Ascending aorta (tissue), 2 donors: Measurements from ENCODE around the gene TEX2. TPM values are rescaled to one million over a fixed set of nuclear protein-coding genes. Genes with fewer than 3 reads are reported as not detected.

Experiments used
- DNase-seq, 2 donors: peaks; one replicate each; pipeline ENCODE4 v3.0.0-alpha.2; 2019; ENCODE audit warnings: low spot score in 2 of 2
- H3K27ac ChIP-seq, 2 donors: fragments of 200-600 bp; sonication (generic); one replicate each; pipeline ENCODE4 v1.5.1; 2016 to 2017; ENCODE audit warnings: mild to moderate bottlenecking in 1 of 2
- H3K27me3 ChIP-seq: fragments of 200-600 bp; sonication (generic); one replicate; pipeline ENCODE4 v1.5.1; 2017
- H3K36me3 ChIP-seq, 2 donors: fragments of 200-600 bp; sonication (generic); one replicate each; pipeline ENCODE4 v1.5.1; 2016
- H3K4me1 ChIP-seq, 2 donors: fragments of 200-600 bp; sonication (generic); one replicate each; pipeline ENCODE4 v1.5.1; 2016 to 2017; ENCODE audit warnings: mild to moderate bottlenecking in 1 of 2
- H3K4me3 ChIP-seq, 2 donors: fragments of 200-600 bp; sonication (generic); one replicate each; pipeline ENCODE4 v1.5.1; 2016 to 2017; ENCODE audit warnings: mild to moderate bottlenecking in 1 of 2
- H3K9me3 ChIP-seq, 2 donors: fragments of 200-600 bp; sonication (generic); one replicate each; pipeline ENCODE4 v1.5.1; 2016
- intact Hi-C: fragments of 100-400 bp; cut with DNase I; formaldehyde crosslinking; loops from one replicate; pipeline ENCODE4 v1.15.1; 2023
- total RNA-seq: library from RNA; depleted of rRNA; stranded (reverse); fragments of >200 nt; gene quantifications from one replicate; pipeline ENCODE4 v1.1.0, GENCODE V29; 2016
- TF ChIP-seq, protein P1 (sequence below), 3 experiments: fragments of 200-600 bp in 2 of 3; fragments of 450-650 bp in 1 of 3; sonication (generic) in 2 of 3; IDR thresholded peaks; one replicate each; pipeline ENCODE4 v1.5.1; 2016 to 2019; ENCODE audit warnings: antibody characterized with exemption in 3 of 3, mild to moderate bottlenecking in 1 of 3, moderate library complexity in 1 of 3

Gene TEX2
- total RNA-seq, 1 donor from 2014 or later = 94.6 TPM

DNA sequence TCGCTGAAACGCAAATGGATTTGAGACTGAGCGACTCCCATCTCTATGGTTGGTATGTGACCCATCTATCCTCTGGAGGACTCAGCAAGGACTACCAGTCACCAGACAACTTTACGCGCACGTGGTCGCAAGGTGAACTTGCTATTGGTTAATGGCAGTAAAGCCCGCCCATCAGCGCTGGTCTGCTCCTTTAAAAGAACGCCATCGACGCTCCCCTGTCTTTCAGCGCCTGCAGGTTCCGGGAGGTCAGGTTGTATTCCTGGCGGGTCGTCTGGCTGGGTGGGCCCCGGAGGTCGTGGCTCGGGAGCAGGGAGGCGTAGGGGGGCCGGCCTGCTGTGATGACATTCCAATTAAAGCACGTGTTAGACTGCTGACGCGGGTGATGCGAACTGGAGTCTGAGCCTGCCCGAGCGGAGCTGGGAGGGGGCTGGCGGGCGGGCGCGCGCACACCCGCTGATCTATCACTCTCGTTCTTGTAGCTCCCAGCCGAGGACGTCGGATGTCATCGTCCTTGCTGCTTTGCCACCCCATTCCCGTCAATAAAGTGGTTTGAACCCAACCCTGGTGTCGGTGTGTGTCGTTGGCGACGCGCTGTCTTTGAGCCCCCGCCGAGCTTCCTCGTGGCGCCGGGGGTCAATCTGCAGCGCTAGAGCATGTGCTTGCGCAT lies 117.2 kb downstream of the TEX2 start:
- no peaks in the 10 kb centered on the region for H3K9me3 ChIP-seq
- no peaks in the 10 kb centered on the region for H3K27me3 ChIP-seq
- H3K4me3 ChIP-seq = peak overlapping the region; percentile 76 to 90
- H3K27ac ChIP-seq = peak overlapping the region; percentile 85 to 93
- TF ChIP-seq, protein P1, sequence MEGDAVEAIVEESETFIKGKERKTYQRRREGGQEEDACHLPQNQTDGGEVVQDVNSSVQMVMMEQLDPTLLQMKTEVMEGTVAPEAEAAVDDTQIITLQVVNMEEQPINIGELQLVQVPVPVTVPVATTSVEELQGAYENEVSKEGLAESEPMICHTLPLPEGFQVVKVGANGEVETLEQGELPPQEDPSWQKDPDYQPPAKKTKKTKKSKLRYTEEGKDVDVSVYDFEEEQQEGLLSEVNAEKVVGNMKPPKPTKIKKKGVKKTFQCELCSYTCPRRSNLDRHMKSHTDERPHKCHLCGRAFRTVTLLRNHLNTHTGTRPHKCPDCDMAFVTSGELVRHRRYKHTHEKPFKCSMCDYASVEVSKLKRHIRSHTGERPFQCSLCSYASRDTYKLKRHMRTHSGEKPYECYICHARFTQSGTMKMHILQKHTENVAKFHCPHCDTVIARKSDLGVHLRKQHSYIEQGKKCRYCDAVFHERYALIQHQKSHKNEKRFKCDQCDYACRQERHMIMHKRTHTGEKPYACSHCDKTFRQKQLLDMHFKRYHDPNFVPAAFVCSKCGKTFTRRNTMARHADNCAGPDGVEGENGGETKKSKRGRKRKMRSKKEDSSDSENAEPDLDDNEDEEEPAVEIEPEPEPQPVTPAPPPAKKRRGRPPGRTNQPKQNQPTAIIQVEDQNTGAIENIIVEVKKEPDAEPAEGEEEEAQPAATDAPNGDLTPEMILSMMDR (IDR thresholded peaks at IDR 0.05) = no peak
- intact Hi-C loops = loop anchor here (1.0 to 10.0 kb wide), 6 partner anchors 16 to 359 kb away; partner anchors contain the start of genes CEP95, DDX5, ERN1 and TEX2
- peak; percentile 96 to 99 for DNase-seq
- peaks cover 0 to 17% of the 10 kb centered on the region in 2 donors for H3K4me1 ChIP-seq
- peaks cover 0 to 9% of the 10 kb centered on the region in 2 donors for H3K36me3 ChIP-seq

- TF ChIP-seq, protein P1 (IDR thresholded peaks at IDR 0.05) = no peak
These were observed 117.7 kb downstream of the TEX2 start for GRCh38 chr17:64145375-64145750.

DNA sequence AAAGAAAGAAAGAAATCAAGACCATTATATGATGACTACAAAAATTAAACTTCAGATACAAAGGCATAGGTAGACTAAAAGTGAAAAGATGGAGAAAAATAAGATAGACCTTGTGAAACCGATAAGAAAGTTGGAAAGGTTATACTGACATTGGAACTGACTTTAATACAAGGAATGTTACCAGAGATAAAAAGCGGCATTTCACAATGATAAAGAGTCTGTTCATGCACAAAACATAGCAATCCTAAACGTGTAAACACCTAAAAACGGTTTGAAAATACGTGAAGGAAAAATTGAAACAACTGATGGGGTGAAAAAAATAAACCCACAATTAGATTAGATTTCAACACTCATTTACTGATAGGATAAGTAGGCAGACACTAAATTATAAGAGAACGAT lies 123.5 kb downstream of the TEX2 start:
- H3K36me3 ChIP-seq = no peaks in the 10 kb centered on the region
- no peak for DNase-seq
- TF ChIP-seq, protein P1 (IDR thresholded peaks at IDR 0.05) = no peak
- no peaks in the 10 kb centered on the region for H3K4me1 ChIP-seq
- no peak overlapping the region for H3K4me3 ChIP-seq
- H3K27me3 ChIP-seq = no peaks in the 10 kb centered on the region
- intact Hi-C loops = no loop called here
- H3K27ac ChIP-seq = no peak overlapping the region
- no peaks in the 10 kb centered on the region for H3K9me3 ChIP-seq

More at GRCh38 chr17:64145375-64145750, 117.7 kb downstream of the TEX2 start:
- Histone ChIP-seq H3K9me3 (no peaks in the 10 kb centered on the region), H3K36me3 (peaks cover 0 to 4% of the 10 kb centered on the region in 2 donors), H3K4me1 (peaks cover 0 to 17% of the 10 kb centered on the region in 2 donors), H3K27me3 (no peaks in the 10 kb centered on the region), H3K4me3 (peak overlapping the region; percentile 76 to 90), H3K27ac (peak overlapping the region; percentile 85 to 93)
- intact Hi-C loops = loop anchor here (1.0 to 10.0 kb wide), 2 partner anchors 15 to 359 kb away; partner anchors contain the start of genes CEP95, DDX5 and ERN1
- no peak for DNase-seq

- Histone ChIP-seq H3K4me3 (no peak overlapping the region), H3K36me3 (no peaks in the 10 kb centered on the region), H3K27ac (no peak overlapping the region), H3K27me3 (no peaks in the 10 kb centered on the region), H3K9me3 (no peaks in the 10 kb centered on the region), H3K4me1 (no peaks in the 10 kb centered on the region)
- TF ChIP-seq, protein P1 (IDR thresholded peaks at IDR 0.05) = no peak
- DNase-seq = no peak
- intact Hi-C loops = no loop called here
These were observed 124.6 kb downstream of the TEX2 start for GRCh38 chr17:64138441-64138840.

- no peaks in the 10 kb centered on the region for H3K9me3 ChIP-seq
- TF ChIP-seq, protein P1 (IDR thresholded peaks at IDR 0.05) = no peak
- H3K4me3 ChIP-seq = no peak overlapping the region
- no peak overlapping the region for H3K27ac ChIP-seq
- H3K36me3 ChIP-seq = no peaks in the 10 kb centered on the region
- intact Hi-C loops = loop anchor here (5.0 kb wide), 1 partner anchor 127 kb away; the partner anchor contains the start of gene TEX2
- peaks cover 0 to 7% of the 10 kb centered on the region in 2 donors for H3K4me1 ChIP-seq
- no peak for DNase-seq
- H3K27me3 ChIP-seq = no peaks in the 10 kb centered on the region
These were observed 128.1 kb downstream of the TEX2 start for GRCh38 chr17:64135000-64135399.
